Naive thymus-derived CD8-positive, alpha-beta T cell (primary cell): ENCODE results near the gene ZNF594. TPM values are rescaled to one million over a fixed set of nuclear protein-coding genes. Genes with fewer than 3 reads are reported as not detected.
"Not testable (repeated sequence)": the region's sequence is repeated elsewhere in the genome, so short reads cannot be mapped to it uniquely, and the experiment has no call there.

ENCODE experiments used
- ATAC-seq, 2 donors: fragments of 150-1000 bp; cut with Tn5 transposase in 1 of 2; sonication (Bioruptor Pico), chemical (Tn5 transposase) in 1 of 2; 1 replicate in 1 of 2; 2 replicates in 1 of 2; pipeline ENCODE4 v1.10.0; 2021; ENCODE audit warnings: mild to moderate bottlenecking in 2 of 2, moderate library complexity in 2 of 2
- POLR2A ChIA-PET: fragments of 350-600 bp; sonication (Branson Sonifier 250); formaldehyde crosslinking; loops from one replicate; lab custom pipeline; 2021; ENCODE audit warnings: antibody characterized with exemption; lab: Charles Lee
- DNase-seq, 10 donors: peaks; one replicate each; pipeline versions ENCODE4 v3.0.0 to v3.0.0-alpha.2; 2020 to 2022
- H3K27ac Mint-ChIP-seq, 10 donors: one replicate each; pipeline ENCODE4 v1.8.0; 2020 to 2022; ENCODE audit warnings: mild to moderate bottlenecking in 10 of 10, mixed read lengths in 10 of 10, moderate library complexity in 4 of 10, inconsistent platforms in 1 of 10
- H3K27me3 Mint-ChIP-seq, 5 donors: one replicate each; pipeline ENCODE4 v1.8.0; 2021 to 2022; ENCODE audit warnings: mixed read lengths in 5 of 5
- H3K36me3 Mint-ChIP-seq, 3 donors: one replicate each; pipeline ENCODE4 v1.8.0; 2020 to 2022; ENCODE audit warnings: mixed read lengths in 3 of 3, mild to moderate bottlenecking in 2 of 3, inconsistent platforms in 1 of 3
- H3K4me1 Mint-ChIP-seq, 4 donors: one replicate each; pipeline ENCODE4 v1.8.0; 2021 to 2022; ENCODE audit warnings: mixed read lengths in 4 of 4
- H3K4me3 Mint-ChIP-seq, 10 donors: one replicate each; pipeline ENCODE4 v1.8.0; 2020 to 2022; ENCODE audit warnings: mild to moderate bottlenecking in 10 of 10, mixed read lengths in 10 of 10, moderate library complexity in 6 of 10, inconsistent platforms in 1 of 10
- H3K9me3 Mint-ChIP-seq, 9 donors: one replicate each; pipeline ENCODE4 v1.8.0; 2020 to 2022; ENCODE audit warnings: mixed read lengths in 9 of 9, mild to moderate bottlenecking in 3 of 9, inconsistent platforms in 1 of 9, moderate library complexity in 1 of 9
- polyA plus RNA-seq, 3 donors: library from polyadenylated mRNA; unstranded; fragments of 300-500 nt; fragmentation: Illumina TruSeq; gene quantifications; one replicate each; pipeline ENCODE4 v1.2.3, GENCODE V29; 2021
- total RNA-seq, 8 experiments: library from RNA in 2 of 8; stranded (reverse) in 2 of 8; gene quantifications; one replicate each; pipeline ENCODE4 v1.2.3 and lab custom pipeline; 2021 to 2026

Gene ZNF594
- total and polyA plus RNA-seq, 5 experiments from 2014 or later: 1.7 to 32.5 (median 3.3) TPM

DNA sequence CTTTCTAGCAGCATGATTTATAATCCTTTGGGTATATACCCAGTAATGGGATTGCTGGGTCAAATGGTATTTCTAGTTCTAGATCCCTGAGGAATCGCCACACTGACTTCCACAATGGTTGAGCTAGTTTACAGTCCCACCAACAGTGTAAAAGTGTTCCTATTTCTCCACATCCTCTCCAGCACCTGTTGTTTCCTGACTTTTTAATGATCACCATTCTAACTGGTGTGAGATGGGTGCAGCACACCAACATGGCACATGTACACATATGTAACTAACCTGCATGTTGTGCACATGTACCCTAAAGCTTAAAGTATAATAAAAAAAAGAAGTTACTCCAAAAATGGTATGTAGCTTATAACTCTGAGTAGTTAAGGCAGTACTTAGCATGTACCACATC is 31.0 kb downstream of the ZNF594 start:
- ATAC-seq, H3K36me3 Mint-ChIP-seq, DNase-seq, POLR2A ChIA-PET, H3K27ac Mint-ChIP-seq, H3K4me3 Mint-ChIP-seq, H3K9me3 Mint-ChIP-seq, H3K4me1 Mint-ChIP-seq: not testable (repeated sequence)
- H3K27me3 Mint-ChIP-seq: peaks cover 0 to 23% (median 17%) of the 10 kb centered on the region in 5 donors

DNA sequence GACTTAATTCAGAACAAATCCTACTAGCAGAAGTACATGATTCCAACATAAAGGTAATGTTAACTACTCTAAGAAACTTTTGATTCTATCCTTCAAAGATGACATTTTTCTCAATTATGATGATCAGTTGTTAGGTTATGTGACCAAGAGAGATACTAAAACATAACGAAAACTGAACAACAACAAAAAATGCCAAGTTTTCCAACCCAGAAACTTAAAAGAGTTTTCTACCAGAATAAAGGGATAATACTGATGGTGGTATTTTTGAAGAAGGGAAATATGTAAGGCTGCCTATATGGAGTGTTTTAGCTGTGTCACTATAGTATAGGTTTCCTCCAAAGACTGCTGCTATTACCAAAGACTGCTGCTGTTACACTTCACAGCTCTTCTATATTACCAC is 45.5 kb downstream of the ZNF594 start:
- not testable (repeated sequence) for H3K4me3 Mint-ChIP-seq

DNA sequence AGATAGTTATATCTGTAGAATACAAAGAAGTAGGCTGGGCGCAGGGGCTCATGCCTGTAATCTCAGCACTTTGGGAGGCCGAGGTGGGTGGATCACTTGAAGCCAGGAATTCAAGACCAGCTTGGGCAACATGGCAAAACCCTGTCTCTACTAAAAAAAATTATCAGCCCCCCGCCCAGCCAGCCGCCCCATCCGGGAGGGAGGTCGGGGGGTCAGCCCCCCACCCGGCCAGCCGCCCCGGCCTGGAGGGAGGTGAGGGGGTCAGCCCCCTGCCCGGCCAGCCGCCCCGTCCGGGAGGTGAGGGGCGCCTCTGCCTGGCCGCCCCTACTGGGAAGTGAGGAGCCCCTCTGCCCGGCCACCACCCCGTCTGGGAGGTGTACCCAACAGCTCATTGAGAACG is 48.8 kb downstream of the ZNF594 start:
- H3K4me3 Mint-ChIP-seq, H3K9me3 Mint-ChIP-seq, DNase-seq, POLR2A ChIA-PET, H3K27me3 Mint-ChIP-seq, H3K27ac Mint-ChIP-seq, H3K4me1 Mint-ChIP-seq, ATAC-seq, H3K36me3 Mint-ChIP-seq: not testable (repeated sequence)

More for the DNA sequence above, 45.5 kb downstream of the ZNF594 start:
- H3K4me1 Mint-ChIP-seq, DNase-seq, H3K27ac Mint-ChIP-seq, H3K36me3 Mint-ChIP-seq, POLR2A ChIA-PET, H3K9me3 Mint-ChIP-seq, ATAC-seq: not testable (repeated sequence)
- peaks cover 0 to 14% (median 3%) of the 10 kb centered on the region in 5 donors for H3K27me3 Mint-ChIP-seq

DNA sequence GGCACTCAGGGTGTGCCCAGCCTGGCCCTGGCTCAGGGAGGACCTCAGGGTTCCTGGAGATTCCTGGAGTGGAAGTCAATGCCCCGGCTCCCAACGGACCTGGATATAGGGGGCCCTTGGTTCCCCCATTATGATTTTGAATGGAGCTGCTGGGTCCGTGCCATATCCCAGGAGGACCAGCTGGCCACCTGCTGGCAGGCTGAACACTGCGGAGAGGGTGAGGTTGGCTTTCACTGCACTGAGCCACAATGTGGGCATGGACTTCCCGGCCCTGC is 52.3 kb downstream of the ZNF594 start:
- no peak for ATAC-seq
- Mint-ChIP-seq H3K36me3 (no peaks in the 10 kb centered on the region), H3K27ac (no peak overlapping the region), H3K4me3 (no peak overlapping the region), H3K4me1 (peaks cover 0 to 2% (median 0%) of the 10 kb centered on the region in 4 donors), H3K9me3 (no peaks in the 10 kb centered on the region), H3K27me3 (no peaks in the 10 kb centered on the region)
- no peak for DNase-seq
- POLR2A ChIA-PET: no interaction called here

DNA sequence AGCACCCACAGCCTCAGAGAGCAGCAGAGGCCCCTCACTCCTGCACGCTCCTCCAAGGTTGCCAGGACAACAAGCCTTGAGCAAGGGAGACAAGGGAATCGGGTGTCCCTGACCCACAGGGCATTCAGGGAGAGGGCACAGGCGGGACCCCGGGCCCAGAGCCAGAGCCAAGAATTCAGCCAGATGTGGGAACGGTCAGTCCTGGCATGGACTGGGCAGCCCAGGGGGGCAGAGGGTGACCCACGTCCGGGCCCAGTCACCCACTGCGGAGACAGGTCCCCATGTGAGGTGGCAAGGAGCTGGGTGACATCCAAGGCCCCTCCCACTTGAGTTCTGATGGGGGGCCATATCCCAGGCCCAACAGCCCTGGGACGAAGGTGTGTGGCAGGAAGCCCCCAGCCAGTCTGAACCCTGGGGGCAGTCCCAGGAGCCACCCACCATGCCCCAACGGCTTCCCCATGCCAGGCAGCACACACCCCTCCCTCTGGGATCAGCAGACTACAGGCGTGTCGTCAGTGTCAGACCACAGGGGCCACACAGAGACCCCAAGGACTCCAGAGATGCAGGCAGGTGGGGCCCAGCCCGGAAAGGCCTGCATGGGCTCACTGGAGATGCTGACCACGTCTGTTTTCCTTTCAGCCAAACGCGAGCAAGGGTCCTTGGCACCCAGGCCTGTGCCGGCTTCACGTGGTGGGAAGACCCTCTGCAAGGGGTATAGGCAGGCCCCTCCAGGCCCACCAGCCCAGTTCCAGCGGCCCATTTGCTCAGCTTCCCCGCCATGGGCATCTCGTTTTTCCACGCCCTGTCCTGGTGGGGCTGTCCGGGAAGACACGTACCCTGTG is 52.8 kb downstream of the ZNF594 start:
- H3K4me1 Mint-ChIP-seq: peaks cover 0 to 2% (median 0%) of the 10 kb centered on the region in 4 donors
- no peak overlapping the region for H3K27ac Mint-ChIP-seq
- DNase-seq (peak in 1 of 10 donors; percentile 46), ATAC-seq (no peak)
- H3K9me3 Mint-ChIP-seq: no peaks in the 10 kb centered on the region
- H3K27me3 Mint-ChIP-seq: no peaks in the 10 kb centered on the region
- POLR2A ChIA-PET: interaction anchor here (0.5 kb wide), 1 partner anchor 391 kb away, joined by 4 read pairs; no protein-coding TSS in a partner anchor
- H3K4me3 Mint-ChIP-seq: no peak overlapping the region
- H3K36me3 Mint-ChIP-seq: no peaks in the 10 kb centered on the region

DNA sequence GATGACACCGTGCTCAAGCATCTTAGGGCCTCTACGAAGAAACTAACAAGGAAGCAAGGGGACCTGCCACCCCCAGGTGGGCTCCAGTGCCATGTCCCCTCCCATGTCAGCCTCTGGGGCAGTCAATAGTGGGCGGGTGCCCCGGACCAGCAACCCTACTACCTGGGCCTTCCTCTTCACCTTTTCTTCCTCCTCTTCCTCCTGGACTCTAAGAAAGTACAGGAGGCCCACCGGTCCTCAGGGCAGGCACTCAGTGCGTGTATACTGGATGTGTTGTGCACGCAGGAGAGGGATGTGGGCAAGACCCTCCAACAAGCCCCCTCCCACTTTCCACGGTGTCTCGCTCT is 53.5 kb downstream of the ZNF594 start:
- not testable (repeated sequence) for H3K36me3 Mint-ChIP-seq, H3K27me3 Mint-ChIP-seq, H3K9me3 Mint-ChIP-seq, H3K4me3 Mint-ChIP-seq, H3K4me1 Mint-ChIP-seq, ATAC-seq, H3K27ac Mint-ChIP-seq
- POLR2A ChIA-PET: interaction anchor here (0.5 kb wide), 1 partner anchor 391 kb away, joined by 4 read pairs; no protein-coding TSS in a partner anchor
- DNase-seq: peak in 1 of 10 donors; percentile 45

DNA sequence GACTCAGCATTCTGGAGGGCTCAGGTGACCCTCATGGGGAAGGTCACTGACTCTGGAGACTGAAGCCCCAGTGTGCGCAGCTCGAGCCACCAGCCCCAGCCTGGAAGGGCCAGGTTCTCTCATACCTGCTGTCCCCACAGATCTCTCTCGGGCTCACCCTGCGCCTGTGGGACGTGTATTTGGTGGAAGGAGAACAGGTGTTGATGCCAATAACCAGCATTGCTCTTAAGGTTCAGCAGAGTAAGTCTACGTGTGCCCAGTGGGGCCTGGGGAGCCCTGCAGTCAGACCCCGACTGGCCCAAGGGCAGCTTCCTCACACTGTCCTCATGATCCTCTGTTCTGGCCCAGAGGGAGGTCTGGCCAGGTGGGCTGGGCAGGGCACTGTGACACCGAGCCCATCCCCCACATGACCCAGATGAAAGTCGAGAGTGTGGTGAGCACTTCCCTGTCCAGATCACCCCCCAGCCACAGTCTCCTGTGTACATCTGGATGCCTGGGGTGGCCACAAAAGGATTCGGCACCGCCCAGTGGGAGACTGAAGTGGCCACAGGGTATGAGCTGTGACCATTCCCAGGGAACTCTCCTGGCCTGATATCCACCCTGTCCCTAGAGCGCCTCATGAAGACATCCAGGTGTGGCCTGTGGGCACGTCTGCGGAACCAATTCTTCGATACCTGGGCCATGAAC is 54.0 kb downstream of the ZNF594 start:
- H3K9me3 Mint-ChIP-seq: not testable (repeated sequence)

DNA sequence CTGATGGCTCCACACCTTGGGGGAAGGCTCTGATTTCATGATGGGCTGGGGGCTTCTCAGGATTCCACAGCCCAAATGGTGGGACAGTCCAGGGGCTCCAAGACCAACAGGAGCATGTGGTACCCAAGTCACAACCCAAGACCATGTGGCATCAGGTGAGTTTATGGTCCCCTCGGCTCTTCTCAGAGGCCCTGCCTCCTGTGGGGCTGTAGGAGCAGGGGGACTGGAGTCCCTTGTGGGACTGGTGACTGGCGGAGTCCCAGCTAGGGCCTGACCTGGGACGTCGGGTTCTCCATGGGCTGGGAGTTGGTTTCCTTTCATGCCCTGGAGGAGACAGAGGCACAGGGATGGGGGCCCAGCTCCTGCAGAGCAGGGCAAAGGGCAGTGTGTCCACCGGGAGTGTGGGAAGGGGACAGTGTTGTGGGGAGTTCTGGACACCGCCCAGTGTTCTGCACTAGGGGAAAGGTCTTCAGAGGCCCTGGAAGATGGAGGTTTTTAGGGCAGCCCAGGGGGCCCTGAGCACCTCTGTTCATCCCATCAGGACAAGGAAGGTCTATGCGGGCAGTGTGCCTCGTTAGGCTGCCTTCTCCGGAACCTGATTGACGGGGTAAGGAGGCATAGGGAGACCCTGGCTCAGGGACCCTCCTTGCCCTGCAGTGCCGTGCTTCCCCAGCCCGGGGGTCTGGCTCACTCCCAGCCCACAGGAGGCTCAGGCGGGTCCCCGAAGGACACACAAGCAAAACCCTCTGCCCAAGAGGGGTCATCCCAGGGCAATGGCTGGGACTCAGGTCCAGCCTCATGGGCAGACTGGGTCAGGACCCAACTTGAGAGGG is 54.9 kb downstream of the ZNF594 start:
- ATAC-seq, H3K9me3 Mint-ChIP-seq, H3K4me3 Mint-ChIP-seq, POLR2A ChIA-PET, H3K36me3 Mint-ChIP-seq, H3K4me1 Mint-ChIP-seq, H3K27ac Mint-ChIP-seq, H3K27me3 Mint-ChIP-seq: not testable (repeated sequence)
- DNase-seq: peak in 1 of 10 donors; percentile 24

More for the DNA sequence above, 54.0 kb downstream of the ZNF594 start:
- H3K36me3 Mint-ChIP-seq, ATAC-seq, H3K4me1 Mint-ChIP-seq, POLR2A ChIA-PET, H3K27ac Mint-ChIP-seq, DNase-seq, H3K27me3 Mint-ChIP-seq, H3K4me3 Mint-ChIP-seq: not testable (repeated sequence)

DNA sequence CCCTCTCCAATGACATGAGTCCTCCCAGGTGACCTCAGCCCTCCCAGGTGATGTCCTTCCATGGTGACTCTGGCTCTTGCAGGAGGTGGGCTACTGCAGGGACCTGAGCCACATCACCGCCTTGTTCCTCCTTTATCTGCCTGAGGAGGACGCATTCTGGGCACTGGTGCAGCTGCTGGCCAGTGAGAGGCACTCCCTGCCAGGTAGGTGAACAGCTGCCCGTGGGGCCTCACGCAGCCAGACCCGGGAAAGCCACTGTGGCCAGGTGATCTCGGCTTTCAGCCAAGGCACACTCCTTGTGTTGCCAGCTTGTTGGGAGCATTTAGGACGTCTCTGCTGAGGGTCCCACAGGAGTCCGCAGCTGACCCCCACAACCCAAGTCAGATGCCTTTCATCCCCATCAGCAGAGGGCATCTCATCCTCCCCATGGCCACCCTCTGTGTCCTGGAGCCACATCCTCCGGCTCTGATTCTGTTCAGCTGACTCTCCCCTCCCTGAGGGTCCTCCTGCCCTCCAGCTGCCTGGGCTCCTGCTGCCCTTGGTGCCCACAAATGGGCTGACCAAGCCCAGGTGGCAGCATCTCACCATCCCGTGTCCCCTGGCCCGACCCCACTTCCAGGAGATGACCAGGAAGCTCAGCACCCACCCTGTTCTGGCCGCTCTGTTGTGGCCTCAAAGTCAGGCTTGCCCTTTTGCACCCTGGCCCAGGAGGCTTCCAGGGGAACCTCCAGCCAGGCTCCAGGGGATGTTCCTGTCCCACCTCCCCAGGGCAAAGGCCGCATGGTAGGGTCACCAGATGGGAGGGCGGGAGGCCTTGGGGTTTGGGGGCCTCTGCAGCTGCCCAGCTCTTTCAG is 55.7 kb downstream of the ZNF594 start:
- ATAC-seq (no peak), DNase-seq (peak in 1 of 10 donors; percentile 55)
- Mint-ChIP-seq H3K36me3 (no peaks in the 10 kb centered on the region), H3K27me3 (no peaks in the 10 kb centered on the region), H3K9me3 (no peaks in the 10 kb centered on the region), H3K4me1 (peaks cover 0 to 2% (median 0%) of the 10 kb centered on the region in 4 donors), H3K4me3 (no peak overlapping the region), H3K27ac (no peak overlapping the region)
- POLR2A ChIA-PET: no interaction called here

DNA sequence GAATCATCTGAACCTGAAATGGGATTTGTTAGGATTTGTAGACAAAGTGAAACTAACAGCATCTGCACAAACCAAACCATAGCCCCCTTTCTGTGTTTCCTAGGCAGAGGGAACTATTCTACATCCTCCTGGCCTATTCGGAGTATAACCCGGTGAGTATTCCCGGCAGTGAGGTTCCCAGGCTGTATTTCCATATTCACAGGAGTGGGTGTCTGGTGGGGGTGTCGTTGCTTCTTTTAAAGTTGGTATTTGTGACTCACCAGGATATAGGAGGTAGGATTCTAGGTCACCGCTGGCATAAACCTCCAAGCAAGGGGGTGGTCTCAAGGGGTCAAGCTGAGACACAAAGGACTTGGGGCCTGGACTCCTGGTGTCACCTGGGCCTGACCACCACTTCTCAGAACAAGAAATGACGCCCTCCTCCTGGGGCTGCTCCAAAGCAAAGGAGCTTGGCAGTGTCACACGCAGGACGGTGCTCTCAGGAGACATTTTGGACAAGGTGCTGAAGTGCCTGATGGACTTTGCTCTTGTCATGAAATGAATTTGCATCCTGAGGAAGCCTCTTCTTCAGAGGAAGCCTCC is 56.4 kb downstream of the ZNF594 start:
- H3K27me3 Mint-ChIP-seq, ATAC-seq, POLR2A ChIA-PET, H3K27ac Mint-ChIP-seq, H3K4me3 Mint-ChIP-seq, H3K4me1 Mint-ChIP-seq, DNase-seq, H3K9me3 Mint-ChIP-seq, H3K36me3 Mint-ChIP-seq: not testable (repeated sequence)

DNA sequence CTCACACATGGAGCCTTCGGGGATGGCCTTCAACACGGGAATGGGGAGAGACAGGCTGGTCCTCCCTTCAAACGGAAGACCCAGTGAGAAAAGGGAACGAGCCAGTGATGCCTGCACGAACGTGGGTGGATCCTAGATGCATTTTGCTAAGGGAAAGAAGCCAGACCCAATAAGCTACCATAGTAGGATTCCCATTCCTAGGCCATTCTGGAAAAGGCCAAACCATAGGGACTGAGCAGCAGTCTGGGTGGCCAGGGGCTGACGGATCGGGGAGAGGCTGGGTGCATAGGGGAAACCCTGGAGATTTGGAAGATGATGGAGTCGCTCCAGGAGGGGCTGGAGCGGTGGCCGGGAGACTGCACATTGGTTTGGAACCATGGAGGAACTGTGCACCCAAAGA is 57.1 kb downstream of the ZNF594 start:
- H3K27me3 Mint-ChIP-seq, H3K4me3 Mint-ChIP-seq, H3K27ac Mint-ChIP-seq, H3K36me3 Mint-ChIP-seq, DNase-seq, ATAC-seq, POLR2A ChIA-PET, H3K9me3 Mint-ChIP-seq, H3K4me1 Mint-ChIP-seq: not testable (repeated sequence)

DNA sequence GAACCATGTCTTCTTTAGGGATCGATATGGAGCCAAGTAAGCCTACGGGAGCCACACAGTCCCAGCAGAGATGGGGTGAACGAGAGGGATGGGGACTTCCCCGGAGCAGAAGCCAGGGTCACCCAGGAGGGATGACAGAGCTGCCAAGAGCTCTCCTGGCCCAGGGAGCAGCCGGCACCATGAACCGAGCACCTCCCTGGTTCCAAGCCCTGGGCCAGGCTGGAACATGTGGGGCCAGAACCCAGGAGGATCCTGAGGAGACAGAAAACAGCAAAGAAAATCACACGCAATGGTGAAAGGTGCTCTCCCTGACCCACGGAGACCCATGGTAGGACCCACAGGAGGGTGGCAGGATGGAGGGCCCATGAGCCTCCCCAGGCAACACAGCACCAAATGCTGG is 57.7 kb downstream of the ZNF594 start:
- H3K9me3 Mint-ChIP-seq, ATAC-seq, H3K36me3 Mint-ChIP-seq, H3K4me1 Mint-ChIP-seq, H3K27ac Mint-ChIP-seq, POLR2A ChIA-PET, DNase-seq, H3K27me3 Mint-ChIP-seq, H3K4me3 Mint-ChIP-seq: not testable (repeated sequence)
